H1 (cell line): ENCODE results near the gene SCAP.

Experiments used
- BRCA1 ChIP-seq: IDR thresholded peaks from 2 replicates; pipeline ENCODE4 v1.6.1; 2012; ENCODE audit warnings: low read depth, low read length, improper control_type of control experiment
- CBX5 ChIP-seq: fragments of 300-800, 300-1000 bp; sonication (generic); IDR thresholded peaks from 2 replicates; pipeline ENCODE4 v1.7.1; 2016; ENCODE audit warnings: antibody characterized with exemption, low read length, low read depth
- CEBPB ChIP-seq: IDR thresholded peaks from 2 replicates; pipeline ENCODE4 v1.6.1; 2012; ENCODE audit warnings: low read depth, low read length
- CTCF ChIP-seq, 3 experiments: IDR thresholded peaks; 1 replicate in 2 of 3; 2 replicates in 1 of 3; pipeline versions ENCODE4 v1.5.1 to v1.6.1; 2011; ENCODE audit warnings: low read length in 3 of 3, mild to moderate bottlenecking in 3 of 3, inconsistent platforms in 2 of 3, low read depth in 1 of 3, moderate library complexity in 1 of 3; ENCODE audit not compliant: insufficient read depth in 1 of 3; ENCODE audit errors: control extremely low read depth in 1 of 3
- EP300 ChIP-seq, 2 experiments: IDR thresholded peaks; 1 replicate in 1 of 2; 2 replicates in 1 of 2; pipeline ENCODE4 v1.6.1; 2011 to 2012; ENCODE audit warnings: low read depth in 2 of 2, low read length in 2 of 2, mild to moderate bottlenecking in 2 of 2, borderline replicate concordance in 1 of 2, inconsistent platforms in 1 of 2, moderate library complexity in 1 of 2
- FOSL1 ChIP-seq: IDR thresholded peaks from 2 replicates; pipeline ENCODE4 v1.6.1; 2011; ENCODE audit warnings: mild to moderate bottlenecking, low read depth, low read length, moderate library complexity; ENCODE audit not compliant: insufficient read depth
- GABPA ChIP-seq: IDR thresholded peaks from 2 replicates; pipeline ENCODE4 v1.6.1; 2011; ENCODE audit warnings: mild to moderate bottlenecking, low read length, moderate library complexity, borderline replicate concordance; ENCODE audit not compliant: insufficient read depth
- MAFK ChIP-seq: IDR thresholded peaks from 2 replicates; pipeline ENCODE4 v1.6.1; 2012; ENCODE audit warnings: low read depth, mild to moderate bottlenecking, improper control_type of control experiment, low read length
- MAX ChIP-seq: IDR thresholded peaks from 2 replicates; pipeline ENCODE4 v1.6.1; 2012; ENCODE audit warnings: inconsistent platforms
- POLR2A ChIP-seq, 2 experiments: IDR thresholded peaks; 1 replicate in 1 of 2; 2 replicates in 1 of 2; pipeline ENCODE4 v1.6.1; 2011; ENCODE audit warnings: low read depth in 2 of 2, low read length in 2 of 2, mild to moderate bottlenecking in 2 of 2; ENCODE audit errors: control extremely low read depth in 1 of 2
- POLR2AphosphoS5 ChIP-seq: IDR thresholded peaks from 2 replicates; pipeline ENCODE4 v1.6.1; 2011; ENCODE audit warnings: low read depth, low read length
- RAD21 ChIP-seq, 2 experiments: IDR thresholded peaks in 1 of 2; conservative IDR thresholded peaks in 1 of 2; 2 replicates each; pipeline ENCODE4 v1.6.1; 2011; ENCODE audit warnings: low read depth in 2 of 2, low read length in 2 of 2, improper control_type of control experiment in 1 of 2, inconsistent platforms in 1 of 2, mild to moderate bottlenecking in 1 of 2, moderate library complexity in 1 of 2
- RFX5 ChIP-seq: IDR thresholded peaks from 2 replicates; pipeline ENCODE4 v1.6.1; 2011; ENCODE audit warnings: low read depth, low read length, improper control_type of control experiment, borderline replicate concordance

- TF ChIP-seq CTCF (IDR thresholded peaks at IDR 0.05; ENCODE audit: control extremely low read depth in 1 of 3, insufficient read depth in 1 of 3, low read depth in 1 of 3, low read length in 3 of 3) (no peak), MAX (no peak), MAFK (no peak), POLR2A (IDR thresholded peaks at IDR 0.05; ENCODE audit: control extremely low read depth in 1 of 2, low read depth in 2 of 2, low read length in 2 of 2) (no peak), EP300 (IDR thresholded peaks at IDR 0.05; ENCODE audit: borderline replicate concordance in 1 of 2, low read depth in 2 of 2, low read length in 2 of 2) (no peak), FOSL1 (no peak), CBX5 (no peak), POLR2AphosphoS5 (no peak), CEBPB (no peak), RAD21 (IDR thresholded peaks at IDR 0.05 in 1 of 2, conservative IDR thresholded peaks at IDR 0.05 in 1 of 2; ENCODE audit: low read depth in 2 of 2, low read length in 2 of 2) (no peak), BRCA1 (no peak), RFX5 (no peak), GABPA (no peak)
These were observed 23.1 kb downstream of the SCAP start for GRCh38 chr3:47452453-47453215.
